ENCODE results near the gene PRIMPOL.
A peak's percentile ranks its signal among the peaks of the same experiment; 100 is the strongest.
"Not testable (repeated sequence)": the region's sequence is repeated elsewhere in the genome, so short reads cannot be mapped to it uniquely, and the experiment has no call there.

PRIMPOL gene

GRCh38 chr4:184734758-184735157 is 85.2 kb downstream of the PRIMPOL start:
- no peak for ATAC-seq (ENCODE audit: insufficient read depth, low read depth)
- H3K27ac ChIP-seq (ENCODE audit: low read length) = peak overlapping the region; percentile 64
- H3K4me2 ChIP-seq (ENCODE audit: insufficient read depth, low read length) = peak overlapping the region; percentile 74
- peak overlapping the region; percentile 76 for H2AFZ ChIP-seq (ENCODE audit: low read depth, low read length)
- H3K79me2 ChIP-seq (ENCODE audit: insufficient read depth, low read length) = peaks cover 41% of the 10 kb centered on the region
- peak overlapping the region; percentile 54 for H3K9ac ChIP-seq (ENCODE audit: low read depth, low read length)
- peaks cover 43% of the 10 kb centered on the region for H3K4me1 ChIP-seq (ENCODE audit: insufficient read depth, low read length)
- peaks cover 30% of the 10 kb centered on the region for H4K20me1 ChIP-seq (ENCODE audit: insufficient read depth, low read length)
- no peaks in the 10 kb centered on the region for H3K9me3 ChIP-seq (ENCODE audit: insufficient read depth, low read length, severe bottlenecking)
- H3K36me3 ChIP-seq (ENCODE audit: insufficient read depth, low read length) = peaks cover 28% of the 10 kb centered on the region
- TF ChIP-seq CTCF (IDR thresholded peaks at IDR 0.05; ENCODE audit: borderline replicate concordance, extremely low read depth, low read length, poor library complexity, severe bottlenecking) (no peak), EZH2 (IDR thresholded peaks at IDR 0.05; ENCODE audit: borderline replicate concordance, low read depth, low read length, severe bottlenecking) (no peak)
- no peak for DNase-seq
- no peaks in the 10 kb centered on the region for H3K27me3 ChIP-seq (ENCODE audit: insufficient read depth, low read length, poor library complexity)
- H3K4me3 ChIP-seq (ENCODE audit: low read depth in 1 of 2, low read length in 2 of 2) = peak overlapping the region; percentile 18 to 99; a peak in 3 of 4 replicates

GRCh38 chr4:184739575-184739974 is 90.0 kb downstream of the PRIMPOL start:
- not testable (repeated sequence) for H2AFZ ChIP-seq (ENCODE audit: low read depth, low read length); H3K79me2 ChIP-seq (ENCODE audit: insufficient read depth, low read length); H3K4me3 ChIP-seq (ENCODE audit: low read depth in 1 of 2, low read length in 2 of 2); DNase-seq; H3K27me3 ChIP-seq (ENCODE audit: insufficient read depth, low read length, poor library complexity); H3K27ac ChIP-seq (ENCODE audit: low read length); H3K4me1 ChIP-seq (ENCODE audit: insufficient read depth, low read length); H3K4me2 ChIP-seq (ENCODE audit: insufficient read depth, low read length); H3K9me3 ChIP-seq (ENCODE audit: insufficient read depth, low read length, severe bottlenecking); H3K36me3 ChIP-seq (ENCODE audit: insufficient read depth, low read length); H4K20me1 ChIP-seq (ENCODE audit: insufficient read depth, low read length); H3K9ac ChIP-seq (ENCODE audit: low read depth, low read length); ATAC-seq (ENCODE audit: insufficient read depth, low read depth)

GRCh38 chr4:184740980-184741391 is 91.4 kb downstream of the PRIMPOL start:
- Histone ChIP-seq H3K9ac (ENCODE audit: low read depth, low read length) (no peak overlapping the region), H2AFZ (ENCODE audit: low read depth, low read length) (no peak overlapping the region), H3K27me3 (ENCODE audit: insufficient read depth, low read length, poor library complexity) (no peaks in the 10 kb centered on the region), H3K4me3 (ENCODE audit: low read depth in 1 of 2, low read length in 2 of 2) (no peak overlapping the region), H3K36me3 (ENCODE audit: insufficient read depth, low read length) (no peaks in the 10 kb centered on the region), H3K4me1 (ENCODE audit: insufficient read depth, low read length) (peaks cover 3% of the 10 kb centered on the region; the same call in 1 of the 2 replicates), H4K20me1 (ENCODE audit: insufficient read depth, low read length) (no peaks in the 10 kb centered on the region), H3K9me3 (ENCODE audit: insufficient read depth, low read length, severe bottlenecking) (no peaks in the 10 kb centered on the region), H3K79me2 (ENCODE audit: insufficient read depth, low read length) (no peaks in the 10 kb centered on the region), H3K27ac (ENCODE audit: low read length) (no peak overlapping the region), H3K4me2 (ENCODE audit: insufficient read depth, low read length) (no peak overlapping the region)
- TF ChIP-seq CTCF (IDR thresholded peaks at IDR 0.05; ENCODE audit: borderline replicate concordance, extremely low read depth, low read length, poor library complexity, severe bottlenecking) (no peak), EZH2 (IDR thresholded peaks at IDR 0.05; ENCODE audit: borderline replicate concordance, low read depth, low read length, severe bottlenecking) (no peak)
- ATAC-seq (ENCODE audit: insufficient read depth, low read depth) = no peak
- DNase-seq = no peak

GRCh38 chr4:184741651-184742050 is 92.1 kb downstream of the PRIMPOL start:
- not testable (repeated sequence) for H3K27ac ChIP-seq (ENCODE audit: low read length); DNase-seq; H3K9me3 ChIP-seq (ENCODE audit: insufficient read depth, low read length, severe bottlenecking); H3K4me1 ChIP-seq (ENCODE audit: insufficient read depth, low read length); H3K27me3 ChIP-seq (ENCODE audit: insufficient read depth, low read length, poor library complexity); H3K4me2 ChIP-seq (ENCODE audit: insufficient read depth, low read length); H3K79me2 ChIP-seq (ENCODE audit: insufficient read depth, low read length); H3K36me3 ChIP-seq (ENCODE audit: insufficient read depth, low read length); ATAC-seq (ENCODE audit: insufficient read depth, low read depth); H3K9ac ChIP-seq (ENCODE audit: low read depth, low read length); H3K4me3 ChIP-seq (ENCODE audit: low read depth in 1 of 2, low read length in 2 of 2); H4K20me1 ChIP-seq (ENCODE audit: insufficient read depth, low read length); H2AFZ ChIP-seq (ENCODE audit: low read depth, low read length)
